Gastrocnemius medialis (tissue), 4 donors: ENCODE results near the gene ZNF408. TPM values are rescaled to one million over a fixed set of nuclear protein-coding genes. Genes with fewer than 3 reads are reported as not detected.

Experiments used
- ATAC-seq, 2 donors: fragments of 150-250 bp; one replicate each; pipeline ENCODE4 v1.9.1; 2016
- DNase-seq, 2 donors: peaks; one replicate each; pipeline ENCODE4 v3.0.0-alpha.2; 2019
- H3K27ac ChIP-seq, 4 donors: fragments of 200-600 bp; sonication (generic); 1 replicate in 1 of 4; 2 replicates in 3 of 4; pipeline ENCODE4 v1.5.1; 2016 to 2018; ENCODE audit warnings: mild to moderate bottlenecking in 2 of 4, moderate library complexity in 1 of 4
- H3K27me3 ChIP-seq, 3 donors: fragments of 200-600 bp; sonication (generic) in 2 of 3; 1 replicate in 1 of 3; 2 replicates in 2 of 3; pipeline versions ENCODE4 v1.5.1 to v1.6.0; 2016 to 2019; ENCODE audit warnings: mild to moderate bottlenecking in 1 of 3, moderate library complexity in 1 of 3
- H3K36me3 ChIP-seq, 2 donors: fragments of 200-600 bp; sonication (generic) in 1 of 2; one replicate each; pipeline ENCODE4 v1.5.1; 2017 to 2018
- H3K4me1 ChIP-seq, 2 donors: fragments of 200-600 bp; sonication (generic) in 1 of 2; one replicate each; pipeline ENCODE4 v1.5.1; 2016 to 2017; ENCODE audit warnings: mild to moderate bottlenecking in 2 of 2
- H3K4me3 ChIP-seq, 4 donors: fragments of 200-600 bp; sonication (generic) in 3 of 4; 1 replicate in 1 of 4; 2 replicates in 3 of 4; pipeline ENCODE4 v1.5.1; 2016 to 2019; ENCODE audit warnings: mild to moderate bottlenecking in 2 of 4
- H3K9me3 ChIP-seq, 3 donors: fragments of 200-600 bp; sonication (generic) in 2 of 3; 1 replicate in 1 of 3; 2 replicates in 2 of 3; pipeline ENCODE4 v1.5.1; 2016 to 2019
- POLR2A ChIP-seq, 2 donors: fragments of 450-650 bp; IDR thresholded peaks; one replicate each; pipeline ENCODE4 v1.6.1; 2017; ENCODE audit warnings: antibody characterized with exemption in 2 of 2, mild to moderate bottlenecking in 2 of 2, moderate library complexity in 2 of 2
- in situ Hi-C, 4 donors: fragments of 200-750 bp; cut with MboI; loops; one replicate each; pipeline versions ENCODE4 v1.15.0 to v1.8.0; 2017; ENCODE audit warnings: low sequenced_read_pairs in 4 of 4
- intact Hi-C: fragments of 100-400 bp; cut with DNase I; formaldehyde crosslinking; loops from one replicate; pipeline ENCODE4 v1.15.1; 2023; ENCODE audit warnings: low total_unique reads
- total RNA-seq, 4 donors: library from RNA; depleted of rRNA; stranded (reverse); fragments of >200 nt; gene quantifications; one replicate each; pipeline versions ENCODE4 v1.1.0 to v1.2.3, GENCODE V29; 2016
- TF ChIP-seq, protein P1 (sequence below), 5 experiments: fragments of 450-650 bp in 3 of 5; fragments of 200-600 bp in 2 of 5; sonication (generic) in 2 of 5; IDR thresholded peaks in 4 of 5; conservative IDR thresholded peaks in 1 of 5; 1 replicate in 4 of 5; 2 replicates in 1 of 5; pipeline ENCODE4 v1.5.1; 2016 to 2019; ENCODE audit warnings: antibody characterized with exemption in 5 of 5, mild to moderate bottlenecking in 3 of 5, moderate library complexity in 3 of 5

The ZNF408 gene
- total RNA-seq, 4 donors from 2014 or later, result 17.7 to 25.2 (median 19.3) TPM

DNA sequence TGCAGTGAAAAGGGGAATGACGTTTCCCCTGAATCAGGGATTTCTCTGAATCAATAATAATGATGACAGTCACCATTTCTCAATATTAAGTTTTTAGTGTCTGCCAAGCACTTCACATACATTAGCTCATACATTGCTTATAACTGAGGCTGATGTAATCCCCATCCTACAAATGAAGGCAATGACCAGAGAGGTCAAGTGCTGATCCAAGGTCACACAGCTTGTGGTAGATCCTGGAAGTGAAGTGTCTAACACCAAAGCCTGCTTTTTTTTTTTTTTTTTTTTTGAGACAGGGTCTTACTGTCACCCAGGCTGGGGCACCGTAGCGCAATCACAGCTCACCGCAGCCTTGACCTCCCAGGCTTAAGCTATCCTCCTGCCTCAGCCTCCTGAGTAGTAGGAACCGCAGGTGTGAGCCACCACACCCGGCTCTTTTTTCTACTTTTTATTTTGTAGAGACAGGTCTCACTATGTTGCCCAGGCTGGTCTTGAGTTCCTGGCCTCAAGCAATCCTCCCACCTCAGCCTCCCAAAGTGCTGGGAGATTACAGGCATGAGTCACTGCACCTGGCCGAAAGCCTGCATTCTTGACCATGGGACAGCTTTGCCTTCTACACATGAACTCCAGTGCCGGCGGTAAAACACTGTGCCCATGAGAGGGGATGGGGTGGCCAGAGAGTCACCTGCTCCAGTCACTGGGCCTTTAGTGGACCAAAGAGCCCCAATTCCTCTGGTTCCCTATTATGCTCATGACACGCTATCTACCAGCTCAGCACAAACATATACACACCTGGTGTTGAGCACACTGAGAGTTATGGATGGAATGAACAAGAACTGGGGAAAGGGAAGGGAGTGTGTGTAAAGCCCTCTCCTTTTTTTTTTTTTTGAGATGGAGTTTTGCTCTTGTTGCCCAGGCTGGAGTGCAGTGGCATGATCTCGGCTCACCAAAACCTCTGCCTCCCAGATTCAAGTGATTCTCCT, 17.8 kb upstream of the ZNF408 start:
- intact Hi-C loops (no loop called here), in situ Hi-C loops (no loop called here)
- DNase-seq (peak in 1 of 2 donors; percentile 58), ATAC-seq (peak in 1 of 2 donors; percentile 18)
- H3K27me3 ChIP-seq, result no peaks in the 10 kb centered on the region
- peaks cover 13 to 36% of the 10 kb centered on the region in 2 donors for H3K4me1 ChIP-seq
- no peaks in the 10 kb centered on the region for H3K9me3 ChIP-seq
- TF ChIP-seq POLR2A (IDR thresholded peaks at IDR 0.05), result no peak
- TF ChIP-seq, protein P1, sequence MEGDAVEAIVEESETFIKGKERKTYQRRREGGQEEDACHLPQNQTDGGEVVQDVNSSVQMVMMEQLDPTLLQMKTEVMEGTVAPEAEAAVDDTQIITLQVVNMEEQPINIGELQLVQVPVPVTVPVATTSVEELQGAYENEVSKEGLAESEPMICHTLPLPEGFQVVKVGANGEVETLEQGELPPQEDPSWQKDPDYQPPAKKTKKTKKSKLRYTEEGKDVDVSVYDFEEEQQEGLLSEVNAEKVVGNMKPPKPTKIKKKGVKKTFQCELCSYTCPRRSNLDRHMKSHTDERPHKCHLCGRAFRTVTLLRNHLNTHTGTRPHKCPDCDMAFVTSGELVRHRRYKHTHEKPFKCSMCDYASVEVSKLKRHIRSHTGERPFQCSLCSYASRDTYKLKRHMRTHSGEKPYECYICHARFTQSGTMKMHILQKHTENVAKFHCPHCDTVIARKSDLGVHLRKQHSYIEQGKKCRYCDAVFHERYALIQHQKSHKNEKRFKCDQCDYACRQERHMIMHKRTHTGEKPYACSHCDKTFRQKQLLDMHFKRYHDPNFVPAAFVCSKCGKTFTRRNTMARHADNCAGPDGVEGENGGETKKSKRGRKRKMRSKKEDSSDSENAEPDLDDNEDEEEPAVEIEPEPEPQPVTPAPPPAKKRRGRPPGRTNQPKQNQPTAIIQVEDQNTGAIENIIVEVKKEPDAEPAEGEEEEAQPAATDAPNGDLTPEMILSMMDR (IDR thresholded peaks at IDR 0.05 in 4 of 5, conservative IDR thresholded peaks at IDR 0.05 in 1 of 5), result no peak
- H3K36me3 ChIP-seq, result peaks cover 0 to 59% of the 10 kb centered on the region in 2 donors
- H3K27ac ChIP-seq, result peak overlapping the region; percentile 68 to 88 (median 74)
- H3K4me3 ChIP-seq, result no peak overlapping the region

- no peak for DNase-seq
- Histone ChIP-seq H3K27me3 (no peaks in the 10 kb centered on the region), H3K4me1 (peaks cover 13 to 37% of the 10 kb centered on the region in 2 donors), H3K36me3 (peaks cover 0 to 48% of the 10 kb centered on the region in 2 donors), H3K9me3 (no peaks in the 10 kb centered on the region), H3K4me3 (no peak overlapping the region), H3K27ac (peak overlapping the region; percentile 68 to 88 (median 74))
- in situ Hi-C loops (no loop called here), intact Hi-C loops (no loop called here)
- TF ChIP-seq, protein P1 (IDR thresholded peaks at IDR 0.05 in 4 of 5, conservative IDR thresholded peaks at IDR 0.05 in 1 of 5), result no peak
- TF ChIP-seq POLR2A (IDR thresholded peaks at IDR 0.05), result no peak
- ATAC-seq, result peak; percentile 86 to 91
These were observed 16.5 kb upstream of the ZNF408 start for GRCh38 chr11:46684367-46684766.

DNA sequence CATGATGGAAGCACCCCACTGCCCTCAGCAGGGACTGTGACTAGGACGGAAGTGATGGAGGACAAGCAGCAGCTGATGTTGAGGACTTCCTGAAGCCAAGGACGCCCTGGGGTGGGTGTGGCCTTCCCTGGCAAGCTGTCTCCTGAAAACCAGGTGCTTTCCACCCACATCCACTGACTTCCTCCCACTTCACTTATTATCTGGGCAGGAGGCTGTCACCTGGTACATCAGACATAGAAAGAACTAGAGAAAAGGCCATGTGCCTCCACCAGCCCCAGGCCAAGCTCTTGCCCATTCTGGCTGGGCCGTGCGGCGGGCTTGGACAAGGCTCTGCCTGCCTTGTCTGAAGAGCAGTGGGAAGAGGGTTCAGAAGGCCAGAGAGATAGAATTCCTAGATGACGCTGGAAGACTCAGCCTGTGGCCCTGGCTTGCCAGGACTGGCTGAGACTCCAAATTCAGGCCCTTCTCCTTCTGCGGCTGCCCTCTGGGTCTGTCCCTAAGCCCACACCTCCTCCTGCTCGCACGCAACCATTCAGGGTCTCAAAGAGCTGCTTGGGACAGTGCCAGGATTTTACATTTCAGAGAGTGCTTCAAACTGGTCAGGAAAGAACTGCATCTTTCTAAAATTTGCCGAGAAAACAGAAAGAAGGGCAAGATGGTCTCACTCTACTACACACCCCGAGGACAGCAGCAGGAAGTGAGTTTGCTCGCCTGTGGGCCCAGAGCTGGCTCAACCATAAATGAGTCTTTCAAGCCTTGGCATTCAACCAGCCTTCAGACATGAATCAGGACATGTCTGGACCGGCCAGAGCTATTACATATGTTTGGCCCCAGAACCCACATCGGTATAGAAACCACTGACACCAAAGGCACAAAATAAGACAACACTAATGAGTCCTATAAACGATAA, 13.7 kb upstream of the ZNF408 start:
- H3K4me3 ChIP-seq, result no peak overlapping the region
- no peak for ATAC-seq
- intact Hi-C loops (no loop called here), in situ Hi-C loops (no loop called here)
- H3K27me3 ChIP-seq, result no peaks in the 10 kb centered on the region
- DNase-seq, result no peak
- peaks cover 13 to 37% of the 10 kb centered on the region in 2 donors for H3K4me1 ChIP-seq
- peaks cover 0 to 36% of the 10 kb centered on the region in 2 donors for H3K36me3 ChIP-seq
- TF ChIP-seq, protein P1 (IDR thresholded peaks at IDR 0.05 in 4 of 5, conservative IDR thresholded peaks at IDR 0.05 in 1 of 5), result no peak
- no peak for TF ChIP-seq POLR2A (IDR thresholded peaks at IDR 0.05)
- no peaks in the 10 kb centered on the region for H3K9me3 ChIP-seq
- peak overlapping the region; percentile 44 to 88 (median 67) for H3K27ac ChIP-seq

DNA sequence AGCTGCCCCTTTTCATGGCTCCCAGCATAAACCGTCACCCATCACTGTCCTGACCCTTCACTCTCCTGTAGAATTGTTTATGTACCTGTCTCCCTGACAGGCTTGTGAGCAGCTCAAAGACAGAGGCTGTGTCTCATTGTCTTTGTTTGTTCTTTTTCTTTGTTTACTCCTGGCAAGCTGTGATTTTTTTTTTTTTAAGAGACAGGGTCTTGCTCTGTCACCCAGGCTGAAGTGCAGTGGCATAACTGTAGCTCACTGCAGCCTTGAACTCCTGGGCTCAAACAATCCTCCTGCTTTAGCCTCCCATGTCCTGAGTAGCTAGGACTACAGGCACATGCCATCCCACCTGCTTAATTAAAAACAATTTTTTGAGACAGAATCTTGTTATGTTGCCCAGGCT, 10.1 kb upstream of the ZNF408 start:
- H3K4me1 ChIP-seq, result peaks cover 12 to 22% of the 10 kb centered on the region in 2 donors

More for the DNA sequence above, 10.1 kb upstream of the ZNF408 start:
- DNase-seq (no peak), ATAC-seq (no peak)
- peaks cover 0 to 61% of the 10 kb centered on the region in 2 donors for H3K36me3 ChIP-seq
- in situ Hi-C loops, result no loop called here
- no peak overlapping the region for H3K27ac ChIP-seq
- H3K27me3 ChIP-seq, result no peaks in the 10 kb centered on the region
- H3K4me3 ChIP-seq, result no peak overlapping the region
- intact Hi-C loops, result no loop called here
- TF ChIP-seq, protein P1 (IDR thresholded peaks at IDR 0.05 in 4 of 5, conservative IDR thresholded peaks at IDR 0.05 in 1 of 5), result no peak
- no peak for TF ChIP-seq POLR2A (IDR thresholded peaks at IDR 0.05)
- H3K9me3 ChIP-seq, result no peaks in the 10 kb centered on the region
